Stimulated activated CD8-positive, alpha-beta memory T cell treated with anti-CD3 and anti-CD28 coated beads, Interleukin-4, amount 100 ng/mL, for 24 hours (primary cell): ENCODE data around the gene FAM200A.
"Not testable (repeated sequence)": the region's sequence is repeated elsewhere in the genome, so short reads cannot be mapped to it uniquely, and the experiment has no call there.

ENCODE experiments used
- DNase-seq: peaks from one replicate; pipeline ENCODE4 v3.0.0-alpha.2; 2020; ENCODE audit warnings: low read depth

Gene FAM200A

GRCh38 chr7:99504281-99504602 is 47.7 kb downstream of the FAM200A start:
- no peak for DNase-seq

DNA sequence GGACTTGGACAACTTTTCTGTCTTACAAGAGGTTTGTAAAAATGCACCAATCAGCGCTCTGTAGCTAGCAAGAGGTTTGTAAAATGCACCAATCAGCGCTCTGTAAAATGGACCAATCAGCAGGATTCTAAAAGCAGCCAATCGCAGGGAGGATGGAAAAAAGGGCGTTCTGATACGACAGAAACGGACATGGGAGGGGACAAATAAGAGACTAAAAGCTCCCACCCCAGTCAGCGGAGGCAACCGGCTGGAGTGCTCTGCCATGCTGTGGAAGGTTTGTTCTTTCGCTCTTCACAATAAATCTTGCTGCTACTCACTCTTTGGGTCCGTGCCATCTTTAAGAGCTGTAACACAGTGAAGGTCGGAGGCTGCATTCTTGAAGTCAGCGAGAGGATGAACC is 50.7 kb downstream of the FAM200A start:
- DNase-seq = not testable (repeated sequence)

DNA sequence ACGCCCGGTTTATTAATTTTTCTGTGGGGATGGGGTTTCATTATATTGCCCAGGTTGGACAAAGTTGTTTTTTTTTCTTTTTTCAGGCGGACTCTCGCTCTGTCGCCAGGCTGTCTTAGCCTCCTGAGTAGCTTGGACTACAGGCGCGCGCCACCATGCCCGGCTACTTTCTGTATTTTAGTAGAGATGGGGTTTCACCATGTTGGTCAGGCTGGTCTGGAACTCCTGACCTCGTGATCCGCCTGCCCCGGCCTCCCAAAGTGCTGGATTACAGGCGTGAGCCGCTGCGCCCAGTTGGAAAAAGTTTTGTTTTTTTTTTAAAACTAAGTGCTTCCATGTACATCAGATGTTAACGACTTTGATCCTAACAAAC is 51.3 kb downstream of the FAM200A start:
- DNase-seq = no peak

DNA sequence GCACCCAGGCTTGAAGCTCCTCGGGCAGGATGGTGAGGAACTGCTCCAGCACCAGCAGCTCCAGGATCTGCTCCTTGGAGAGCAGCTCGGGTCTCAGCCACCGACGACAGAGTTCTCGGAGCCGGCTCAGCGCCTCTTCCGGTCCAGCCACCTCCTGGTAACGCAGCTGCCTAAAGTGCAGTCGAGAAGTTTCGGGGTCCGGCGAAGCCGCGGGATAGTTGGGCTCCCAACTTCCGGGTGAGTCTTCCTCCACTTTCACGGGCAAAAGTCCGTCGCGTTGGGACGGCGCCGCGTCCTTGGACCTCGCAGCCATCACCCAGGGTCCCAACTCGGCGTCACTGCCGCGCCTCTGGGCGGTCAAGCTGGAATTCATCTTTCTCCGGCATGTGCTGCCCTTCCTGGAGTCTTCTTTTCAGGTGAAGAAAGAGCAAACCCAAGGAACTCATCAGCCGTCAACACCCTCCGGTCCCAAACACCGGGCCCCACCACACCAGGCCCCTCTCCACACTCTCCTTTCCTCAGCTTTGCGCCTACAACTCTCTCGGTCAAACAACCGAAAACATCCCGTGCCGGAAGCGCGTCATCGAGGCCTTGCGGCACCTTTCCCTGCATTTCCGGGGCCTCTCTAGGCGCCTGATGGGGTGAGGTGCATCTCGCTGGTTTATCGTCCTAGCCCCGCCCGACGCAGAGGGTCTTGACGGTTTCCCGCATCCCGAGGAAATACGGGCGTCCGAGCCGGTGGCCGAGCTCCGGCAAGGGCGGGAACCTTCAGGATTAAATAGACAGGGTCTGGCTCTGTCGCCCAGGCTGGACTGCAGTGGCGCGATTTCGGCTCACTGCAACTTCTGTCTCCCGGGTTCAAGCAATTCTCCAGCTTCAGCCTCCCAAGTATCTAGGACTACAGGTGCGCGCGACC is 51.9 kb downstream of the FAM200A start, which contains the start of gene ZNF394:
Gene ZNF394, minus strand, starts transcription at position 561 of the 916 bp plus-strand sequence. Its CDS starts 188 bp downstream, at position 373.
- peak; percentile 79 for DNase-seq

DNA sequence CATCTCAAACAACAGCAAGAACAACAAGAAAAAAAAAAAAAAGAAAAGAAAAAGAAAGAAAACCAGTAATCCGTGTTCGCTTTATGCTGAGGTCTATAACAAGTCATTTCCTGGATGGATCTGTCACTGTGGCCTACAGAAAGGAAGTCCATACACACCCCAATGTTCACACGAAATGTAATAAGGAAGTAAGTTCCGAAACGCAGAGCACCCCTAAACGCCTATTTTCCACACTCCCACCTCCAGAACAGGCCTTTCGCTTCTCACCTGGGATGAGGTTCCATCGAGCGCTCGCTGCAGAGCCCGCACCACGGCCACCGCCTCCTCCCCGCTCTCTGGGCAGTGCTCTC is 52.6 kb downstream of the FAM200A start:
- DNase-seq = no peak

DNA sequence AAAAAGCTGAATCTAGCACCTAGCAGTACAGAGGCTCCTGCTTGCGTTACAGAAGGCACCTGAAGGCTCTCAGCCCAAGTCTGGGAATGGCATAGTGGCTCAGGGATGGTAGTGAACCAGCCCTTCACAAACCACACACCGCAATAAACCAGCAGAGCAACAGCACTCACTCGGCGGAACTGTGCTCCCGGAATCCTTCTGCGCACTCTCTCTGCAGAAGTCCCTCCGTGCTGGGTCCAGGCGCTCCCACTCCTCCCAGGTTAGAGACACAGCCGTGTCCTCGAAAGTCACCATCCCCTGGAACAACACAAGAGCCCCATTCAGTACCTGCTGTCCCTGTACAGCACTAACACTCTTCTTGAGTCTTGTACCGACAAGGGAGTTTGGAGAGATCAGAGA is 53.4 kb downstream of the FAM200A start:
- DNase-seq = no peak

GRCh38 chr7:99497766-99498545 is 54.0 kb downstream of the FAM200A start:
- DNase-seq = no peak
